GM18502 (cell line): ENCODE results near the gene NOC2L.
"Not testable (repeated sequence)": the region's sequence is repeated elsewhere in the genome, so short reads cannot be mapped to it uniquely, and the experiment has no call there.

Source experiments
- ATAC-seq: cut with Tn5 transposase; IDR thresholded peaks from one replicate; pipeline ENCODE4 v1.9.1; 2021; ENCODE audit warnings: mild to moderate bottlenecking; ENCODE audit not compliant: unreplicated experiment, poor library complexity

NOC2L gene

GRCh38 chr1:908661-909060 is 50.4 kb downstream of the NOC2L start:
- ATAC-seq = no peak

DNA sequence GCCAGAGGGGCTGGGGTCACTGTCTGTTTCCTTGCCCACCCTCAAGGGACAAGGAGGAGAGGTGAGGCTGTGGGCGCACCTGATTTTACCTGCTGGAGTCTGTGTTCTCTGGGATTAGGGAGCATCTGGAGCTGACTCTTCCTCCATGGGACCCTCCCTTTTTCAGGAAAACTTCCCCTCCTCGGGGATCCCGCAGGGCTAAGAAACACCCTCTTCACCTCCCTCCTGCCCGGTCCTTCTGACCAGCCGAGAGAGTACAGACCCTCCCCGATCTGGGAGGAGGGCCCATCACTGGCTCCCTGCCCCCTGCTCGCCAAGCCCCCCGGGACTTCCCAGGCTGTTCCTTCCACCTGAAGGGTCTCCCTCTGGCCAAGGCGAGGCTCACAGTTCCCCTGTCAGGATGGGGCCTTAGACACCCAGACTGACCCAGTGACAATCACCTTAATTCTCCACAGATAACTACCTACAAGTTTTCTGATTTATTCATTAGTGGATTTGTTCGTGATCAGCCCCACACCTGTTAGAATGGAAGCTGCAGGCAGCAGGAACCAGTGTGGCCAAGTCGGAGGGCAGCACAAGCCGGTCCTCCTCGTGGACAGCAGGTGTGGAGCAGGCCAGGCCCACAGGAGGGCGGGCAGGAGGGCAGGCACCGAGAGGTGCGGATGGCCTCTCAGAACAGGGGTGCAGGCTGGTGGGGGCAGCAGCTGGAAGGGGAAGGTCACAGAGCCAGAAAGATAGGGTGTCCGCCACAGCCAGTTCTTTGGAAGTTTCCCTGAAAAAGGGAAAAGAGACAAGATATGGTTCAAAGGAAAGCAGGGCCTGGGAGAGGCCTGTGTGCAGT is 51.2 kb downstream of the NOC2L start:
- no peak for ATAC-seq

DNA sequence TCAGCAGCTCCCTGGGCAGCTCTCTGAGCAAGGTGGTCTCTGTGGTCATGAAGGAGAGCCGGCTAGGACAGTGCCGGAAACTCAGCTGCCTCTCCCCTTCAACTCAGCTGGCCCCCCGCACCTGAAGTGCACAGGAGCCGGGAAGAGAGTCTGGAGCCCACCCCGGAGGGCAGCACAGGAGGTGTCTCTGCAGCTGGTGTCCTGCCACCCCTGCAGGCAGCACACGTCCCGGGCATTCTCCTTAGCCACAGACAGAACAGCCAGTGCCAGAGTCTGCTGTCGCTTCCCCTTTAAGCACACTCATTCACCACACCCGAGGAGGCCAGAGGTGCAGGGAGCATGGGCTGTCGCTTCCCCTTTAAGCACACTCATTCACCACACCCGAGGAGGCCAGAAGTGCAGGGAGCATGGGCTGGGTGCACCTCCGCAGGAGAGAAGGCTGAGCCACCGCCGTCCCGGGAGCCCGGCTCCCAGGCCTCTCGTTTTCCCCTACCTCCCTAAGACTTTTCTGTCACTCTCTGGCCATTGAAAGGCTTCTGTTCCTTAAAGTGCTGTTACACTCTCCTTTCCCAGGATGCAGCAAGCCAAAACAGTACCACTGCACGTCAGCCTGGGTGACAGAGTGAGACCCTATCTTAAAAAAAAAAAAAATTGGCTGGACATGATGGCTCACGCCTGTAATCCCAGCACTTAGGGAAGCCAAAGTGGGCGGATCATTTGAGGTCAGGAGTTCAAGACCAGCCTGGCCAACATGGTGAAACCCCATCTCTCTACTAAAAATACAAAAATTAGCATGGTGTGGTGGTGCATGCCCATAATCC is 52.2 kb downstream of the NOC2L start:
- peak; percentile 46 for ATAC-seq

DNA sequence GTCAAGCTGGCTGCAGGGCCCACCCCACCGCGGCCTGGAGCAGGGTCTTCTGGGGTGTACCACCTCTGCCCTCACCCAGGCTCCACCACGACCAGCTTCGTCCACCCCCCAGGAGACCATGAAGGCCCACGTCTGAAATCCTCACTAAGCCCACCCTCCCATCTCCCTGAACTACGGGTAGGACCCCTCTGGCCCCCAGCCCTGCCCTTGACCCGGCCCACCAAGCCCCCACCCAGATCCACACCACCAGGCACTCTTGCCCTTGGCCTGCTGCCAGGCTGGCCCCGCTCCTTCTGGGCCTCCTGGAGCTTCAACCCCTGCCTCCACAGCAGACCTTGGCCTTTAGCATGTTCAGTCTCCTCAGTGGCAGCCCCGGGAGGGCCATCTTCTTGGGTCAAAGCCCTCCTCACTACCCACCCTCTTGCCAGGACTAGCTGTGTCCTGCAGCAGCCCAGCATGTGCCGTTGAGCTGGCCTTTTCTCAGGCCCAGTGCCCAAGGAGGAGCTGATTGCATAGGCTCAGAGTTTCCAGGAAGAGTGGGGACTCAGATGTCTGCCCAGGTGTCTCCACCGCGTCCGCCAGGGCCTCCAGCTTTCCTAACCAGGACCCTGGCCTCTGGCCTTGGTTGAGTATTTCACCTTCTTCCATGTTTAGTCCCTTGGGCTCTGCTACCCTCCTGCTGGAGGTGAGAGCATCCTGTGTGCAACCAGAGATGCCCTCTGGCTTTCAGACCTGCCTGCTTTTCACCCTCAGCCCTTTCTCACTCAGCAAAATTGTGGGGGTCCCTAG is 53.1 kb downstream of the NOC2L start:
- no peak for ATAC-seq

- no peak for ATAC-seq
These were observed 53.8 kb downstream of the NOC2L start for GRCh38 chr1:905071-905749.

GRCh38 chr1:904310-904950 is 54.6 kb downstream of the NOC2L start:
- ATAC-seq = peak; percentile 64

DNA sequence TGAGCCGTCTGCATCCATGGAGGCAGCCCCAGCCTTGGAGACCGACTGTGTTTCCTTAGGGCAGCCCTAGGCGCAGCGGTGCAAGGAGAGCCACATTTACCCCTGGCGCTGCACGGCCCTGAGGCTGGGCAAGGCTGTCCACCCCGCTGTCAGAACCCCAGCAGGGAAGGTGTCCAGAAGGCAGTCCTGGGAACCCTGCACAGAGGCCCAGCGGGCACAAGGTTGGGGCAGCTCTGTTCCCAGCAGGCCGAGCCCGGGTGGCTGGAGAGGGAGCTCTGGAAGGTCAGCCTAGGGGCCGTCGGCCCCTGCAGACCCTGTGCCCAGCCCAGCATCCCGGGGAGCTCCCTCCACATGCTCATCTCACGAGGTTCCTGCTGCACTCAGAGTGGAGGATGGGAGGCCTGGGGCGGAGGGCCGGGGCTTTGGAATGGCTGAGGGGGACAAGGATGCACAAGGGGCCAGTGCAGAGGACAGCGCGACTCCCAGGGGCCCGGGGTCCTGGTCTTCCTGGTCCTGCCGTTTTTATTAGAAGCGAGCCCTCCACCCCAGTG is 55.3 kb downstream of the NOC2L start:
- no peak for ATAC-seq

- no peak for ATAC-seq
These were observed 55.8 kb downstream of the NOC2L start for GRCh38 chr1:903305-903704.

- no peak for ATAC-seq
These were observed 56.3 kb downstream of the NOC2L start for GRCh38 chr1:902802-903201.

GRCh38 chr1:901108-901859 is 57.8 kb downstream of the NOC2L start:
- no peak for ATAC-seq

DNA sequence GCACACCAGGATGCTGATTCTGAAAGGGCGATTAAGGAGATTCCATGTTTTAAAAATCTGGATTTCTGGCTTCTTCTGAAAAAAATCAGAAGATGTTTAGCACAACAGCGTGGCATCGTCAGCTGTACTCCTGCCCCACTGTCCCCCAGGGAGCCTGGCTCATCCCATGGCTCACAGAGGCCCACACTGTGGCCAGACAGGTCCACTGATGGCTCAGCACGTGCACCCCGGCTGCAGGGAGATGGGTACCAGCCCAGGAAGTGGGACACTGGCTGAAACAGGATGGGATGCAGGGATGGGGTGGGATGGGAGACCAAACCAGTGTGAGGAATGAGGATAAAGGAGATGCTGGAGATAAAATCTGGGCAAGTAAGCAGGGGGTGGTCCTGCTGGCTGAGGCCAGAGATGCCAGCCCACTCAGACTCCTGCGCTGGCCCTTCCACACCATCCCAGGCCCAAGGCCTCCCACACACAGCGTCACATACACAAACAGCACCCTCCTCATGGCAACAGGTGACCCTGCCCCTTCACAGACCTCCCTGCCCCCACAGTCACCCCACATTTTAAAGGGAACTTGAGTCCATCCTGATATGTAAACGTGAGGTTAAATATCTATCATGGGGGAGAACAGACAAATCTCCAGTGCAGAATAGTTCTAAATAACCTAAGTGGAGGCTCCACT is 59.3 kb downstream of the NOC2L start:
- no peak for ATAC-seq

GRCh38 chr1:897951-898350 is 61.1 kb downstream of the NOC2L start:
- not testable (repeated sequence) for ATAC-seq

DNA sequence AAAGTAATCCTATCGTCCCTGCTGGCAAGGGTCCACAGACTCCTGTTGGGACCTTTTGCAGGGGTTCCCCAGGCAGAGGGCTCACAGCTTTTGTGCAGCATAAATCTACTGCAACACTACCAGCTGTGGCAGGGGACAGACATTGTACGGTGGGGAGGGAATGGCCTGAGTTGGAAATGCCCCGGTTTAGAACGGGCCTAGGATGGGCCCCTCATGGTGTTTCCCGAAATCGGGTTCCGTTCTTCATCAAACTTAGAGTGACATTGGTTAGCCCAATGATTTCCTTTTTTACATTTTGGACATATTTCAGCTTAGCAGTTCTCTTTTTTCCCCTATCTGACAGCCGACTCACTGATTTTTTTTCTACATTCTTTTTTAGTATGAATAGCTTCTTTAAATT is 61.8 kb downstream of the NOC2L start:
- ATAC-seq = no peak
